H9 (cell line): ENCODE results near the gene CEP192. TPM values are rescaled to one million over a fixed set of nuclear protein-coding genes. Genes with fewer than 3 reads are reported as not detected.
A peak's percentile ranks its signal among the peaks of the same experiment; 100 is the strongest.

Experiments used
- DNase-seq: peaks from one replicate; pipeline ENCODE4 v3.0.0-alpha.2; 2017
- H2AFZ ChIP-seq: one replicate; pipeline ENCODE4 v1.6.1; 2013; ENCODE audit warnings: mild to moderate bottlenecking, low read length, control low read depth, moderate library complexity
- H2AK5ac ChIP-seq: 2 replicates; pipeline ENCODE4 v1.6.1; 2013; ENCODE audit warnings: low read length, control low read depth, mixed read lengths; ENCODE audit not compliant: insufficient read length
- H2BK120ac ChIP-seq: one replicate; pipeline ENCODE4 v1.6.1; 2013; ENCODE audit warnings: low read depth, mild to moderate bottlenecking, low read length, control low read depth, inconsistent platforms; ENCODE audit not compliant: poor library complexity, severe bottlenecking
- H2BK12ac ChIP-seq: 2 replicates; pipeline ENCODE4 v1.6.1; 2013; ENCODE audit warnings: low read length, control low read depth, mixed read lengths, low read depth; ENCODE audit not compliant: insufficient read length
- H2BK15ac ChIP-seq: 2 replicates; pipeline ENCODE4 v1.6.1; 2013; ENCODE audit warnings: low read depth, low read length, control low read depth
- H2BK20ac ChIP-seq: one replicate; pipeline ENCODE4 v1.6.1; 2013; ENCODE audit warnings: low read depth, mild to moderate bottlenecking, low read length, control low read depth, inconsistent platforms; ENCODE audit not compliant: poor library complexity, severe bottlenecking
- H2BK5ac ChIP-seq: 2 replicates; pipeline ENCODE4 v1.6.1; 2013; ENCODE audit warnings: low read length, control low read depth, mixed read lengths; ENCODE audit not compliant: insufficient read length
- H3K14ac ChIP-seq: 2 replicates; pipeline ENCODE4 v1.6.1; 2013; ENCODE audit warnings: low read length, control low read depth; ENCODE audit not compliant: insufficient read depth
- H3K18ac ChIP-seq: 2 replicates; pipeline ENCODE4 v1.6.1; 2013; ENCODE audit warnings: low read depth, mild to moderate bottlenecking, mixed read lengths, low read length, control low read depth; ENCODE audit not compliant: insufficient read length
- H3K23ac ChIP-seq: 2 replicates; pipeline ENCODE4 v1.6.1; 2013; ENCODE audit warnings: low read length, control low read depth, mixed read lengths, low read depth; ENCODE audit not compliant: insufficient read length
- H3K23me2 ChIP-seq: 2 replicates; pipeline ENCODE4 v1.6.1; 2013; ENCODE audit warnings: low read depth, mild to moderate bottlenecking, mixed read lengths, low read length, control low read depth; ENCODE audit not compliant: insufficient read length, poor library complexity, severe bottlenecking
- H3K27ac ChIP-seq: 2 replicates; pipeline ENCODE4 v1.5.1; 2013; ENCODE audit warnings: low read length, control low read depth, mixed read lengths, low read depth; ENCODE audit not compliant: insufficient read length
- H3K27me3 ChIP-seq: 2 replicates; pipeline ENCODE4 v1.6.1; 2013; ENCODE audit warnings: low read length, control low read depth, inconsistent platforms; ENCODE audit not compliant: insufficient read depth
- H3K4ac ChIP-seq: 2 replicates; pipeline ENCODE4 v1.6.1; 2013; ENCODE audit warnings: low read depth, mild to moderate bottlenecking, control low read depth, inconsistent platforms, low read length, moderate library complexity
- H3K4me1 ChIP-seq: 2 replicates; pipeline ENCODE4 v1.6.1; 2013; ENCODE audit warnings: low read length, control low read depth, inconsistent platforms; ENCODE audit not compliant: insufficient read depth
- H3K4me2 ChIP-seq: 2 replicates; pipeline ENCODE4 v1.6.1; 2013; ENCODE audit warnings: low read length, control low read depth, mixed read lengths; ENCODE audit not compliant: insufficient read length, insufficient read depth
- H3K56ac ChIP-seq: 2 replicates; pipeline ENCODE4 v1.6.1; 2013; ENCODE audit warnings: low read depth, mild to moderate bottlenecking, mixed read lengths, low read length, control low read depth; ENCODE audit not compliant: insufficient read length
- H3K79me1 ChIP-seq: 2 replicates; pipeline ENCODE4 v1.6.1; 2013; ENCODE audit warnings: low read depth, mild to moderate bottlenecking, moderate library complexity, low read length, control low read depth, inconsistent platforms; ENCODE audit not compliant: insufficient read depth, poor library complexity, severe bottlenecking
- H3K79me2 ChIP-seq: 2 replicates; pipeline ENCODE4 v1.6.1; 2013; ENCODE audit warnings: low read length, control low read depth, inconsistent platforms; ENCODE audit not compliant: insufficient read depth
- H3K9ac ChIP-seq: 2 replicates; pipeline ENCODE4 v1.6.1; 2013; ENCODE audit warnings: low read length, control low read depth, mixed read lengths; ENCODE audit not compliant: insufficient read length; ENCODE audit errors: extremely low read depth
- H3K9me3 ChIP-seq: one replicate; pipeline ENCODE4 v1.6.1; 2013; ENCODE audit warnings: low read depth, low read length, inconsistent platforms; ENCODE audit not compliant: control insufficient read depth
- H3T11ph ChIP-seq: one replicate; pipeline ENCODE4 v1.6.1; 2013; ENCODE audit warnings: mild to moderate bottlenecking, low read length, control low read depth, inconsistent platforms
- H4K20me1 ChIP-seq: one replicate; pipeline ENCODE4 v1.6.1; 2013; ENCODE audit not compliant: control insufficient read depth, insufficient read length, insufficient read depth
- H4K5ac ChIP-seq: 2 replicates; pipeline ENCODE4 v1.6.1; 2013; ENCODE audit warnings: low read depth, mild to moderate bottlenecking, mixed read lengths, low read length, control low read depth; ENCODE audit not compliant: insufficient read length
- H4K8ac ChIP-seq: replicated peaks from 2 replicates; pipeline ENCODE4 v1.6.1; 2013; ENCODE audit warnings: low read length, control low read depth, mixed read lengths, low read depth; ENCODE audit not compliant: insufficient read length
- H4K91ac ChIP-seq: 2 replicates; pipeline ENCODE4 v1.6.1; 2013; ENCODE audit warnings: low read depth, mild to moderate bottlenecking, moderate library complexity, mixed read lengths, low read length, control low read depth; ENCODE audit not compliant: insufficient read length
- H3K27ac Mint-ChIP-seq, 3 experiments: 2 replicates in 2 of 3; 3 replicates in 1 of 3; pipeline ENCODE4 v1.8.0; 2020 to 2021; ENCODE audit warnings: mixed read lengths in 3 of 3, mild to moderate bottlenecking in 1 of 3, moderate library complexity in 1 of 3
- H3K27me3 Mint-ChIP-seq: 2 replicates; pipeline ENCODE4 v1.8.0; 2021; ENCODE audit warnings: low read depth, mild to moderate bottlenecking, moderate library complexity, mixed read lengths
- H3K36me3 Mint-ChIP-seq, 3 experiments: 2 replicates in 2 of 3; 3 replicates in 1 of 3; pipeline ENCODE4 v1.8.0; 2020 to 2021; ENCODE audit warnings: low read depth in 3 of 3, mixed read lengths in 3 of 3; ENCODE audit not compliant: insufficient read depth in 1 of 3
- H3K4me1 Mint-ChIP-seq, 2 experiments: 2 replicates each; pipeline ENCODE4 v1.8.0; 2020; ENCODE audit warnings: mixed read lengths in 2 of 2
- H3K4me3 Mint-ChIP-seq, 2 experiments: 2 replicates in 1 of 2; 3 replicates in 1 of 2; pipeline ENCODE4 v1.8.0; 2020 to 2021; ENCODE audit warnings: mild to moderate bottlenecking in 2 of 2, mixed read lengths in 2 of 2, moderate library complexity in 1 of 2
- H3K9me3 Mint-ChIP-seq, 2 experiments: 2 replicates in 1 of 2; 3 replicates in 1 of 2; pipeline ENCODE4 v1.8.0; 2020; ENCODE audit warnings: mild to moderate bottlenecking in 2 of 2, mixed read lengths in 2 of 2, moderate library complexity in 1 of 2
- CTCF ChIP-seq: fragments of 200-600 bp; sonication (generic); conservative IDR thresholded peaks from 3 replicates; pipeline ENCODE4 v1.8.0; 2021; ENCODE audit warnings: antibody characterized with exemption, mild to moderate bottlenecking
- WGBS: extraction: QIAGEN DNeasy Blood & Tissue Kit; methylation state at CpG from one replicate; pipeline ENCODE4 v1.1.7; 2013; ENCODE audit warnings: missing lambda C conversion rate, low lambda C conversion rate, mixed read lengths; ENCODE audit not compliant: insufficient read length; ENCODE audit errors: extremely low coverage; 5-methylcytosine and 5-hydroxymethylcytosine counted together
- total RNA-seq: library from RNA; stranded (reverse); gene quantifications from 2 replicates; pipeline ENCODE4 v1.2.1, GENCODE V29; 2021

The CEP192 gene
- total RNA-seq, 1 experiment from 2014 or later: 23.5 TPM

- no peaks in the 10 kb centered on the region for H4K20me1 ChIP-seq
- H2AK5ac ChIP-seq: no peak overlapping the region
- Mint-ChIP-seq H3K27me3 (no peaks in the 10 kb centered on the region; the same call in 1 of the 2 replicates), H3K4me1 (peaks cover 0 to 2% of the 10 kb centered on the region in 2 experiments; a peak in 1 of 4 replicates), H3K27ac (no peak overlapping the region), H3K4me3 (no peak overlapping the region), H3K9me3 (peaks cover 29 to 32% of the 10 kb centered on the region in 2 experiments), H3K36me3 (peaks cover 5 to 15% (median 6%) of the 10 kb centered on the region in 3 experiments)
- H2BK120ac ChIP-seq: no peak overlapping the region
- no peak overlapping the region for H3K56ac ChIP-seq
- H2BK5ac ChIP-seq: no peak overlapping the region
- no peak overlapping the region for H2BK20ac ChIP-seq
- H4K91ac ChIP-seq: no peak overlapping the region
- H3K27me3 ChIP-seq: no peaks in the 10 kb centered on the region
- H3K23ac ChIP-seq: no peak overlapping the region
- H2AFZ ChIP-seq: no peak overlapping the region
- H4K5ac ChIP-seq: no peak overlapping the region
- DNase-seq: peak; percentile 48
- H3K9ac ChIP-seq: no peak overlapping the region
- no peak overlapping the region for H2BK12ac ChIP-seq
- no peak overlapping the region for H4K8ac ChIP-seq
- H3T11ph ChIP-seq: no peak overlapping the region
- H2BK15ac ChIP-seq: no peak overlapping the region
- WGBS: no CpG with 5 or more reads among the region's 5 CpGs
- no peaks in the 10 kb centered on the region for H3K9me3 ChIP-seq
- H3K4me2 ChIP-seq: no peak overlapping the region
- peak; percentile 87 for TF ChIP-seq CTCF
- H3K14ac ChIP-seq: no peak overlapping the region
- H3K4me1 ChIP-seq: no peaks in the 10 kb centered on the region
- no peak overlapping the region for H3K4ac ChIP-seq
- no peaks in the 10 kb centered on the region for H3K79me2 ChIP-seq
- H3K23me2 ChIP-seq: no peaks in the 10 kb centered on the region
- H3K27ac ChIP-seq: no peak overlapping the region
- no peaks in the 10 kb centered on the region for H3K79me1 ChIP-seq
- H3K18ac ChIP-seq: no peak overlapping the region
Observed at GRCh38 chr18:13159579-13159978, 168.4 kb downstream of the CEP192 start.
